Measurements from ENCODE around the gene AP2A2. TPM values are rescaled to one million over a fixed set of nuclear protein-coding genes. Genes with fewer than 3 reads are reported as not detected.

AP2A2 gene
- total RNA-seq, 1 experiment from 2014 or later: 62.0 TPM

GRCh38 chr11:1028616-1029015 is 102.9 kb downstream of the AP2A2 start:
- POLR2A ChIA-PET (ENCODE audit: low non-redundant PET): no interaction called here
- BruUV-seq (replicated peaks): no TSS peak
- CTCF ChIA-PET: no interaction called here

GRCh38 chr11:1029051-1029450 is 103.4 kb downstream of the AP2A2 start:
- ChIA-PET POLR2A (ENCODE audit: low non-redundant PET) (no interaction called here), CTCF (no interaction called here)
- TF ChIP-seq EZH2 (IDR thresholded peaks at IDR 0.05; ENCODE audit: borderline replicate concordance, low read depth, low read length, poor library complexity, severe bottlenecking) (no peak), CTCF (conservative IDR thresholded peaks at IDR 0.05; ENCODE audit: low read depth, low read length) (no peak)
- Histone ChIP-seq H3K27me3 (replicated peaks; ENCODE audit: insufficient read depth, low read depth, low read length, poor library complexity) (no peaks in the 10 kb centered on the region), H3K9me3 (ENCODE audit: low read depth, low read length, poor library complexity, severe bottlenecking) (no peaks in the 10 kb centered on the region), H3K4me3 (ENCODE audit: low read depth, low read length, poor library complexity, severe bottlenecking) (no peak overlapping the region), H3K27ac (ENCODE audit: low read depth, low read length, poor library complexity, severe bottlenecking) (no peak overlapping the region), H3K4me1 (ENCODE audit: insufficient read depth, low read length, poor library complexity, severe bottlenecking) (no peaks in the 10 kb centered on the region), H3K36me3 (ENCODE audit: insufficient read depth, low read length, poor library complexity, severe bottlenecking) (no peaks in the 10 kb centered on the region)
- BruUV-seq (replicated peaks): no TSS peak
- intact Hi-C loops (cut with micrococcal nuclease; ENCODE audit: unreplicated experiment): no loop called here
- no peak for DNase-seq (ENCODE audit: low spot score)

More at GRCh38 chr11:1028616-1029015, 102.9 kb downstream of the AP2A2 start:
- Histone ChIP-seq H3K9me3 (ENCODE audit: low read depth, low read length, poor library complexity, severe bottlenecking) (no peaks in the 10 kb centered on the region), H3K27ac (ENCODE audit: low read depth, low read length, poor library complexity, severe bottlenecking) (no peak overlapping the region), H3K36me3 (ENCODE audit: insufficient read depth, low read length, poor library complexity, severe bottlenecking) (no peaks in the 10 kb centered on the region), H3K4me1 (ENCODE audit: insufficient read depth, low read length, poor library complexity, severe bottlenecking) (no peaks in the 10 kb centered on the region), H3K4me3 (ENCODE audit: low read depth, low read length, poor library complexity, severe bottlenecking) (no peak overlapping the region), H3K27me3 (replicated peaks; ENCODE audit: insufficient read depth, low read depth, low read length, poor library complexity) (no peaks in the 10 kb centered on the region)
- intact Hi-C loops (cut with micrococcal nuclease; ENCODE audit: unreplicated experiment): no loop called here
- TF ChIP-seq CTCF (conservative IDR thresholded peaks at IDR 0.05; ENCODE audit: low read depth, low read length) (no peak), EZH2 (IDR thresholded peaks at IDR 0.05; ENCODE audit: borderline replicate concordance, low read depth, low read length, poor library complexity, severe bottlenecking) (no peak)
- no peak for DNase-seq (ENCODE audit: low spot score)

GRCh38 chr11:1029654-1030053 is 104.0 kb downstream of the AP2A2 start:
- POLR2A ChIA-PET (ENCODE audit: low non-redundant PET): no interaction called here
- Histone ChIP-seq H3K4me3 (ENCODE audit: low read depth, low read length, poor library complexity, severe bottlenecking) (no peak overlapping the region), H3K36me3 (ENCODE audit: insufficient read depth, low read length, poor library complexity, severe bottlenecking) (no peaks in the 10 kb centered on the region), H3K4me1 (ENCODE audit: insufficient read depth, low read length, poor library complexity, severe bottlenecking) (no peaks in the 10 kb centered on the region), H3K27ac (ENCODE audit: low read depth, low read length, poor library complexity, severe bottlenecking) (no peak overlapping the region), H3K27me3 (replicated peaks; ENCODE audit: insufficient read depth, low read depth, low read length, poor library complexity) (no peaks in the 10 kb centered on the region), H3K9me3 (ENCODE audit: low read depth, low read length, poor library complexity, severe bottlenecking) (no peaks in the 10 kb centered on the region)
- DNase-seq (ENCODE audit: low spot score): no peak
- no TSS peak for BruUV-seq (replicated peaks)
- TF ChIP-seq CTCF (conservative IDR thresholded peaks at IDR 0.05; ENCODE audit: low read depth, low read length): no peak
- no peak for TF ChIP-seq EZH2 (IDR thresholded peaks at IDR 0.05; ENCODE audit: borderline replicate concordance, low read depth, low read length, poor library complexity, severe bottlenecking)
- CTCF ChIA-PET: no interaction called here
- intact Hi-C loops (cut with micrococcal nuclease; ENCODE audit: unreplicated experiment): no loop called here
